Activated CD8-positive, alpha-beta memory T cell treated with anti-CD3 and anti-CD28 coated beads, Interleukin-2, amount 10 ng/mL, durations not matched to agents 7 days and 5 days (primary cell): ENCODE data around the gene COPS7B. TPM values are rescaled to one million over a fixed set of nuclear protein-coding genes. Genes with fewer than 3 reads are reported as not detected.
"Not testable (repeated sequence)": the region's sequence is repeated elsewhere in the genome, so short reads cannot be mapped to it uniquely, and the experiment has no call there.

Experiments
- ATAC-seq: fragments of 150-1000 bp; cut with Tn5 transposase; one replicate; pipeline ENCODE4 v1.10.0; 2021; ENCODE audit warnings: moderate library complexity
- CTCF ChIA-PET: fragments of 350-600 bp; sonication (Branson Sonifier 250); formaldehyde crosslinking; loops from one replicate; lab custom pipeline; 2021; ENCODE audit warnings: antibody characterized with exemption; lab: Charles Lee
- DNase-seq: peaks from one replicate; pipeline ENCODE4 v3.0.0-alpha.2; 2020
- H3K27ac Mint-ChIP-seq: one replicate; pipeline ENCODE4 v1.8.0; 2021; ENCODE audit warnings: mild to moderate bottlenecking, mixed read lengths
- H3K27me3 Mint-ChIP-seq: one replicate; pipeline ENCODE4 v1.8.0; 2021; ENCODE audit warnings: mixed read lengths
- H3K36me3 Mint-ChIP-seq: one replicate; pipeline ENCODE4 v1.8.0; 2021; ENCODE audit warnings: mild to moderate bottlenecking, mixed read lengths
- H3K4me1 Mint-ChIP-seq: one replicate; pipeline ENCODE4 v1.8.0; 2021; ENCODE audit warnings: mixed read lengths
- H3K4me3 Mint-ChIP-seq: one replicate; pipeline ENCODE4 v1.8.0; 2021; ENCODE audit warnings: mild to moderate bottlenecking, moderate library complexity, mixed read lengths
- H3K9me3 Mint-ChIP-seq: one replicate; pipeline ENCODE4 v1.8.0; 2022; ENCODE audit warnings: low read depth, mixed read lengths
- total RNA-seq, 2 experiments: library from RNA; stranded (reverse); gene quantifications; one replicate each; pipeline ENCODE4 v1.2.3, GENCODE V29; 2021

Gene COPS7B
- 10 to 100 TPM; 47.3 to 54.4 TPM for total RNA-seq

DNA sequence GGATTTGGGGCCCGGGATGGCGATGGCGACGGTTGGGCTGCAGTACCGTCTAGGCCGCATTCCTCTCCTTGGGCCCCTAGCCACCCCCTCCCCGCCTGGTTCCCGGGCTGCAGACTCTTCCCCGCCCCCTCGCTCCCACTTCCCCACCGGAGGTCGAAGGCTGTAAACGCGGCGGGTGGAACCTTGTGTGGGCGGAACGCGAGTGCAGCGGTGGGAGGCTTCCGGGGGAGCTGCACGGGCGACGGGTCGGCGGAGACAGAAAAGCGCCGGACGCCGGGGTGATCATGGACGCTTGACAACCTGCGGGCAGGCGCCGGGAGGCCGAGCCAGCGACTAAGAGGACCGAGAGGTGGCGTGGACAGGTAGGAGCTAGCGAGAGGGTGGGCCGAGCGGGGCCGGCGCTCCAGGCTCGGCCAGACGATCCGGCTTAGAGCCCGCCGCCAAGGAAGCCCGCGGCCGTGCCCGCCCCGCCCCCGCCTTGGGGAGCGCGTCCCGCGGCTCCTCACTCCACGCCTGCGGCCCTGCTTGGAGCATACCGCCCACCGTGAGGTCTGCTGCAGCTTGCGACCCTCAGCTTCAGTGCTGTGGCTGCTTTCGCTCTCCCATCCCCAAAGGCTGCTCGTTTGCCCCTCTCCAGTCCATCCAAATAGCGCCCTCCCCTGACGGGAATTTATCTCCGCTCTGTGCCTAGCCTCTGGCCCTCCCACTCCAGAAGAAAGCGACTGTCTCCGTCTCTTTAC, at the start of gene COPS7B:
COPS7B (plus strand) TSS at position 269 of the 740 bp plus-strand sequence. CDS start 2,126 bp downstream, outside the sequence.
- CTCF ChIA-PET: interaction anchor here (0.9 to 2.4 kb wide), 11 partner anchors 10 to 185 kb away, joined by 3 to 12 read pairs (median 6); no protein-coding TSS in a partner anchor
- Mint-ChIP-seq H3K27ac (peak within 1 kb of the TSS; percentile 83), H3K4me1 (peaks cover 56% of the 10 kb centered on the region), H3K27me3 (no peaks in the 10 kb centered on the region), H3K36me3 (peaks cover 6% of the 10 kb centered on the region), H3K4me3 (peak within 1 kb of the TSS; percentile 92), H3K9me3 (no peaks in the 10 kb centered on the region)
- ATAC-seq: peak; percentile 77
- DNase-seq: peak; percentile 88

GRCh38 chr2:231737761-231738160, 48.5 kb upstream of the COPS7B start:
- ATAC-seq (no peak), DNase-seq (no peak)
- Mint-ChIP-seq H3K4me1 (no peaks in the 10 kb centered on the region), H3K27me3 (no peaks in the 10 kb centered on the region), H3K4me3 (no peak overlapping the region), H3K36me3 (peaks cover 9% of the 10 kb centered on the region), H3K27ac (no peak overlapping the region), H3K9me3 (no peaks in the 10 kb centered on the region)
- CTCF ChIA-PET: interaction anchor here (1.1 kb wide), 1 partner anchor 23 kb away, joined by 6 read pairs; no protein-coding TSS in a partner anchor

DNA sequence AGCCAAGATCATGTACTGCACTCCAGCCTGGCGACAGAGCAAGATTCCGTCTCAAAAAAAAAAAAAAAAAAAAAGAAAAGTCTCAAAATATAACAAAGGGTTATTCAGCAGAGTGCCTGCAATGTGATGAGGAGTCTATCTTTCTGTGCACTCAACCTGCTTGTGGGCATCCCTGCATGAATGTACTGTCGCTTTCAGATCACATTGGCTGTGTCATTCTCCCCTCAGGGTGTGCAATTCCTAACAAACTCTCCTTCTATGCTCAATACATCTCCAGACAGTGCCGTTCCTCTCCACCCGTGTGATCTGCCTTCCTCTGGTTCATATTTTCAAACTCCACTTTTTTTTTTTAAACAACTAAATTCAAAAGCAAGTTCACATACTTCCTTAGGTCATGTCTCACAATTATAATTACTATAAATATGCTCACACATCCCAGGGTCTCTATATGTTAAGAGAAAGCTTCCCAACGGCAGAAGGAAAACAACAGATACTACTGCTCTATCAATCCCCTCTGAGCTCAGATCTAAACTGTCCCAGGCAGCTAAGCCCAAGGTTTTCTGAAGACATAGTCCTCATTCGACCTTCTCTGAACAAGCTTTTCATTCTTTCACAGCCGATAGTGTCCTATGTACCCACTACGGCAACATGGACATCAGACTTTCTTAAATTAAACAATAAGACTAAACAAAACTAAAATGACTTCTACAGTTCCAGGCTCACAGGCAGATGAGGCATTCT, 42.7 kb upstream of the COPS7B start:
- Mint-ChIP-seq H3K27me3 (no peaks in the 10 kb centered on the region), H3K27ac (no peak overlapping the region), H3K36me3 (peaks cover 2% of the 10 kb centered on the region), H3K4me3 (no peak overlapping the region), H3K9me3 (no peaks in the 10 kb centered on the region), H3K4me1 (no peaks in the 10 kb centered on the region)
- DNase-seq (no peak), ATAC-seq (no peak)
- CTCF ChIA-PET: interaction anchor here (0.7 kb wide), 1 partner anchor 524 kb away, joined by 3 read pairs; no protein-coding TSS in a partner anchor

- CTCF ChIA-PET: interaction anchor here (1.2 kb wide), 2 partner anchors 28 to 70 kb away, joined by 3 read pairs; no protein-coding TSS in a partner anchor
- Mint-ChIP-seq H3K36me3 (peaks cover 2% of the 10 kb centered on the region), H3K9me3 (no peaks in the 10 kb centered on the region), H3K4me1 (no peaks in the 10 kb centered on the region), H3K4me3 (no peak overlapping the region), H3K27me3 (no peaks in the 10 kb centered on the region), H3K27ac (no peak overlapping the region)
- DNase-seq (no peak), ATAC-seq (no peak)
Measured at GRCh38 chr2:231745303-231746038, 40.8 kb upstream of the COPS7B start.

GRCh38 chr2:231748153-231748896, 37.9 kb upstream of the COPS7B start:
- DNase-seq, H3K4me1 Mint-ChIP-seq, CTCF ChIA-PET, H3K9me3 Mint-ChIP-seq, H3K4me3 Mint-ChIP-seq, H3K27ac Mint-ChIP-seq, H3K36me3 Mint-ChIP-seq, H3K27me3 Mint-ChIP-seq, ATAC-seq: not testable (repeated sequence)

- DNase-seq, H3K4me3 Mint-ChIP-seq, H3K27ac Mint-ChIP-seq, H3K9me3 Mint-ChIP-seq, H3K4me1 Mint-ChIP-seq, H3K36me3 Mint-ChIP-seq, ATAC-seq, H3K27me3 Mint-ChIP-seq: not testable (repeated sequence)
- CTCF ChIA-PET: interaction anchor here (0.7 kb wide), 2 partner anchors 562 to 676 kb away, joined by 4 read pairs; no protein-coding TSS in a partner anchor
Measured at GRCh38 chr2:231749016-231749415, 37.2 kb upstream of the COPS7B start.

GRCh38 chr2:231751042-231751815, 35.0 kb upstream of the COPS7B start:
- Mint-ChIP-seq H3K36me3 (peaks cover 2% of the 10 kb centered on the region), H3K4me1 (no peaks in the 10 kb centered on the region), H3K4me3 (no peak overlapping the region), H3K27me3 (no peaks in the 10 kb centered on the region), H3K27ac (no peak overlapping the region), H3K9me3 (no peaks in the 10 kb centered on the region)
- CTCF ChIA-PET: interaction anchor here (0.6 kb wide), 1 partner anchor 16 kb away, joined by 4 read pairs; no protein-coding TSS in a partner anchor
- no peak for ATAC-seq
- DNase-seq: no peak

DNA sequence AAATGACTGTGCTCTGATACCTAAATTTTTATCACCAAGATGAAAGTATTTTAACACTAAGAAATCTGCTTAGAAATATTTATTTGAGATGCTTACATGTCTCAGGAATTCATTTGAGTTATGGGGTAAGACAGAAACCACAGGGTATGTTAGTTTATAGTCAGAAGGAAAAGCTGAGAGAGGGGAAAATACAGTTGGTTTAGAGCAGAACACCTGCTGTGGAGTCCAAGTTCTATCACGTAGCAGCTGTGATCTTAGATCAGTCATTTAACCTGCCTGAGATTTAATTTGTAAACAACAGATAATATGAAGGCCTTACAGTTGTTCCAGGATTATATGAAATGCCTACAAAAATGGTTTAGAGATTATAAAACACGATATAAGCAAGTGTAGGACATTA, 34.2 kb upstream of the COPS7B start:
- CTCF ChIA-PET: no interaction called here
- H3K4me1 Mint-ChIP-seq: no peaks in the 10 kb centered on the region
- no peaks in the 10 kb centered on the region for H3K27me3 Mint-ChIP-seq
- no peak overlapping the region for H3K27ac Mint-ChIP-seq
- no peaks in the 10 kb centered on the region for H3K9me3 Mint-ChIP-seq
- no peak for DNase-seq
- H3K4me3 Mint-ChIP-seq: no peak overlapping the region
- no peak for ATAC-seq
- H3K36me3 Mint-ChIP-seq: peaks cover 2% of the 10 kb centered on the region

DNA sequence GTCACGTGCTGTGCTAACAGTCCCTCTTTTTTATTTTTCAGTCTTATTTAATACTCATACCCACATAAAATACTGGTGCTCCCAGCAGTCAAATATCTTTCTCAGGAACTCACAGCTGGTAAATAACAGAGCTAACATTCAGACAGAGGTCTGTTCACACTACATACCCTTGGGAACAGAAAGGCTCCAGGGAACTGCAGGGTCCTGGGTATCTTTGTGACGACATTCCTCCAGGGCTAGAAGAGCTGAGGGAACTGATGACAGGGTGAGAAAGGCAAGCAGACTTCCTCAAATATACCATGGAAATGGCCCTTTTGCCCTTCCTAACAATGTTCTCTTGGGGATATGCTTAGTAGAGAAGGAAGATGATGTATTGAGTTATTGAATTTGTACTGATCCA, 24.5 kb upstream of the COPS7B start:
- H3K27ac Mint-ChIP-seq: no peak overlapping the region
- no peak overlapping the region for H3K4me3 Mint-ChIP-seq
- ATAC-seq (no peak), DNase-seq (no peak)
- CTCF ChIA-PET: interaction anchor here (0.7 to 1.5 kb wide), 2 partner anchors 39 to 48 kb away, joined by 3 to 4 read pairs; no protein-coding TSS in a partner anchor
- no peaks in the 10 kb centered on the region for H3K27me3 Mint-ChIP-seq
- H3K4me1 Mint-ChIP-seq: peaks cover 18% of the 10 kb centered on the region
- H3K36me3 Mint-ChIP-seq: peaks cover 1% of the 10 kb centered on the region
- H3K9me3 Mint-ChIP-seq: no peaks in the 10 kb centered on the region

DNA sequence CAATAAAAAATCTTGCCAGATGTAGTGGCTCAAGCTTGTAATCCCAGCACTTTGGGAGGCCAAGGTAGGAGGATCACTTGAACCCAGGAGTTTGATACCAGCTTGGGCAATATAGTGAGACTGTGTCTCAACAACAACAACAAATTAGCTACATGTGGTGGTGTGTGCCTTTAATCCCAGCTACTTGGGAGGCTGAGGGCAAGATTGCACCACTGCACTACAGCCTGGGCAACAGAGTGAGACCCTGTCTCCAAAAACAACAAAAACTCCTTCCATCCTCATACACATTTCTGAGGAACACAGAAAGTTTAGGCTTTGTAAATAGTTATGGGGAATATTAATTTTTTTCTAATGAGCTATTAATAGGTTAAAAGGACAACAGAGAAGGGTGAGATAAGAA, 22.1 kb upstream of the COPS7B start:
- DNase-seq (no peak), ATAC-seq (no peak)
- H3K9me3 Mint-ChIP-seq: no peaks in the 10 kb centered on the region
- CTCF ChIA-PET: no interaction called here
- peaks cover 1% of the 10 kb centered on the region for H3K36me3 Mint-ChIP-seq
- H3K4me3 Mint-ChIP-seq: no peak overlapping the region
- H3K4me1 Mint-ChIP-seq: peaks cover 19% of the 10 kb centered on the region
- no peaks in the 10 kb centered on the region for H3K27me3 Mint-ChIP-seq
- H3K27ac Mint-ChIP-seq: no peak overlapping the region

GRCh38 chr2:231764760-231765159, 21.5 kb upstream of the COPS7B start:
- H3K27ac Mint-ChIP-seq: no peak overlapping the region
- H3K36me3 Mint-ChIP-seq: peaks cover 1% of the 10 kb centered on the region
- no peak overlapping the region for H3K4me3 Mint-ChIP-seq
- H3K27me3 Mint-ChIP-seq: no peaks in the 10 kb centered on the region
- ATAC-seq (no peak), DNase-seq (no peak)
- CTCF ChIA-PET: interaction anchor here (1.6 kb wide), 1 partner anchor 50 kb away, joined by 3 read pairs; no protein-coding TSS in a partner anchor
- no peaks in the 10 kb centered on the region for H3K9me3 Mint-ChIP-seq
- H3K4me1 Mint-ChIP-seq: peaks cover 25% of the 10 kb centered on the region

DNA sequence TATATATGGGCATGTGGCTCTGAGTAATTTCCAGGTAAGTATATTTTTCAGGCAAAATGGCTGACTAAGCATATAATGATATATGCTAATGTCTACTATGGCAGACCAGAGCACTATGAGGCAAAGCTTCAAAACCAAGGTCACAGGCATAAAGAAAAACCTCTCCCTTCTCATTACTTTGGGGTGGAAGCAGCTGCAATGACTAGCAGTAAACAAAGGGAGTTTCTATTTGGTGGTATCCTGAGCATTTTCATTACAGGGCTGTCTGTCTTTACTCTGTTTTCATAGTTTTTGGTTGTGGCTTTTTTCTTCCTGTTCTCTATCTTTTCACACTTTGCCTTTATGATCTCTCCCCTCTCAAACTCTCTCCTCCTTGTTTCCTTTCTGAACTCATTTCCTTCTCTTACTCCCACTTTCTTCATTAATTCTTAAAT, 20.7 kb upstream of the COPS7B start:
- H3K4me3 Mint-ChIP-seq: no peak overlapping the region
- no peaks in the 10 kb centered on the region for H3K9me3 Mint-ChIP-seq
- H3K4me1 Mint-ChIP-seq: peaks cover 32% of the 10 kb centered on the region
- DNase-seq (no peak), ATAC-seq (no peak)
- peaks cover 1% of the 10 kb centered on the region for H3K36me3 Mint-ChIP-seq
- no peaks in the 10 kb centered on the region for H3K27me3 Mint-ChIP-seq
- H3K27ac Mint-ChIP-seq: no peak overlapping the region
- CTCF ChIA-PET: interaction anchor here (1.6 kb wide), 1 partner anchor 51 kb away, joined by 3 read pairs; no protein-coding TSS in a partner anchor
